Testis (tissue), 2 donors: ENCODE measurements around the gene VCAM1.

Experiments used
- CTCF ChIP-seq, 3 experiments: fragments of 450-650 bp in 2 of 3; fragments of 200-600 bp in 1 of 3; sonication (generic) in 1 of 3; IDR thresholded peaks; one replicate each; pipeline ENCODE4 v1.5.1; 2016 to 2019; ENCODE audit warnings: antibody characterized with exemption in 3 of 3, mild to moderate bottlenecking in 2 of 3, moderate library complexity in 1 of 3
- POLR2A ChIP-seq: fragments of 450-650 bp; IDR thresholded peaks from one replicate; pipeline ENCODE4 v1.6.1; 2017; ENCODE audit warnings: antibody characterized with exemption, mild to moderate bottlenecking, moderate library complexity

GRCh38 chr1:100747771-100748170 is 28.2 kb downstream of the VCAM1 start:
- TF ChIP-seq CTCF (IDR thresholded peaks at IDR 0.05) (no peak), POLR2A (no peak)
